Measurements from ENCODE around the gene GALNT2. TPM values are rescaled to one million over a fixed set of nuclear protein-coding genes. Genes with fewer than 3 reads are reported as not detected.

Gene GALNT2
- total and polyA plus RNA-seq, 2 of the 13 experiments (the other 11 are each of a cell fraction or from before 2014, with no cell fraction given): 39.3 to 39.6 TPM

- no peak for TF ChIP-seq CSRNP2 (CRISPR knock-in tag; conservative IDR thresholded peaks at IDR 0.05; ENCODE audit: low read depth)
- peak; percentile 56 for TF ChIP-seq MLX (CRISPR knock-in tag; IDR thresholded peaks at IDR 0.05)
- peak; percentile 50; the same call in 1 of the 2 replicates for TF ChIP-seq SIX1 (CRISPR knock-in tag; IDR thresholded peaks at IDR 0.05; ENCODE audit: borderline replicate concordance)
- TF ChIP-seq SOX13 (IDR thresholded peaks at IDR 0.05): peak; percentile 97
- TF ChIP-seq SOX13 (CRISPR knock-in tag; conservative IDR thresholded peaks at IDR 0.05 in 1 of 2, IDR thresholded peaks at IDR 0.05 in 1 of 2): peak in 1 of 2 experiments; percentile 98; a peak in 2 of 4 replicates
- 0 out of 2 replicates have a peak, but pooled peaks have one; percentile 42 for TF ChIP-seq HMG20B (CRISPR knock-in tag; conservative IDR thresholded peaks at IDR 0.05)
- TF ChIP-seq HOXA5 (CRISPR knock-in tag; IDR thresholded peaks at IDR 0.05): 0 out of 2 replicates have a peak, but pooled peaks have one; percentile 57
- TF ChIP-seq, protein P1, sequence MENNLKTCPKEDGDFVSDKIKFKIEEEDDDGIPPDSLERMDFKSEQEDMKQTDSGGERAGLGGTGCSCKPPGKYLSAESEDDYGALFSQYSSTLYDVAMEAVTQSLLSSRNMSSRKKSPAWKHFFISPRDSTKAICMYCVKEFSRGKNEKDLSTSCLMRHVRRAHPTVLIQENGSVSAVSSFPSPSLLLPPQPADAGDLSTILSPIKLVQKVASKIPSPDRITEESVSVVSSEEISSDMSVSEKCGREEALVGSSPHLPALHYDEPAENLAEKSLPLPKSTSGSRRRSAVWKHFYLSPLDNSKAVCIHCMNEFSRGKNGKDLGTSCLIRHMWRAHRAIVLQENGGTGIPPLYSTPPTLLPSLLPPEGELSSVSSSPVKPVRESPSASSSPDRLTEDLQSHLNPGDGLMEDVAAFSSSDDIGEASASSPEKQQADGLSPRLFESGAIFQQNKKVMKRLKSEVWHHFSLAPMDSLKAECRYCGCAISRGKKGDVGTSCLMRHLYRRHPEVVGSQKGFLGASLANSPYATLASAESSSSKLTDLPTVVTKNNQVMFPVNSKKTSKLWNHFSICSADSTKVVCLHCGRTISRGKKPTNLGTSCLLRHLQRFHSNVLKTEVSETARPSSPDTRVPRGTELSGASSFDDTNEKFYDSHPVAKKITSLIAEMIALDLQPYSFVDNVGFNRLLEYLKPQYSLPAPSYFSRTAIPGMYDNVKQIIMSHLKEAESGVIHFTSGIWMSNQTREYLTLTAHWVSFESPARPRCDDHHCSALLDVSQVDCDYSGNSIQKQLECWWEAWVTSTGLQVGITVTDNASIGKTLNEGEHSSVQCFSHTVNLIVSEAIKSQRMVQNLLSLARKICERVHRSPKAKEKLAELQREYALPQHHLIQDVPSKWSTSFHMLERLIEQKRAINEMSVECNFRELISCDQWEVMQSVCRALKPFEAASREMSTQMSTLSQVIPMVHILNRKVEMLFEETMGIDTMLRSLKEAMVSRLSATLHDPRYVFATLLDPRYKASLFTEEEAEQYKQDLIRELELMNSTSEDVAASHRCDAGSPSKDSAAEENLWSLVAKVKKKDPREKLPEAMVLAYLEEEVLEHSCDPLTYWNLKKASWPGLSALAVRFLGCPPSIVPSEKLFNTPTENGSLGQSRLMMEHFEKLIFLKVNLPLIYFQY (CRISPR knock-in tag; IDR thresholded peaks at IDR 0.05; ENCODE audit: borderline replicate concordance): 0 out of 2 replicates have a peak, but pooled peaks have one; percentile 21
- TF ChIP-seq RXRA (CRISPR knock-in tag; IDR thresholded peaks at IDR 0.05): peak; percentile 44; the same call in 1 of the 2 replicates
- no peak for TF ChIP-seq ZC3H4 (CRISPR knock-in tag; IDR thresholded peaks at IDR 0.05; ENCODE audit: borderline replicate concordance)
- peak; percentile 22; the same call in 1 of the 2 replicates for TF ChIP-seq ZNF12 (CRISPR knock-in tag; IDR thresholded peaks at IDR 0.05)
- peak; percentile 75 for TF ChIP-seq PATZ1 (CRISPR knock-in tag; IDR thresholded peaks at IDR 0.05)
- TF ChIP-seq HMG20A (CRISPR knock-in tag; IDR thresholded peaks at IDR 0.05; ENCODE audit: borderline replicate concordance): peak; percentile 77
- TF ChIP-seq TAF1 (CRISPR knock-in tag; IDR thresholded peaks at IDR 0.05): no peak
- peak; percentile 38 for TF ChIP-seq NR2F6 (IDR thresholded peaks at IDR 0.05)
- peak; percentile 56; the same call in 1 of the 2 replicates for TF ChIP-seq NR2F6 (CRISPR knock-in tag; IDR thresholded peaks at IDR 0.05)
- TF ChIP-seq ZNF580 (CRISPR knock-in tag; IDR thresholded peaks at IDR 0.05; ENCODE audit: borderline replicate concordance, low read depth): no peak
- no peak for TF ChIP-seq ZNF564 (CRISPR knock-in tag; IDR thresholded peaks at IDR 0.05)
- TF ChIP-seq NFYC (CRISPR knock-in tag; IDR thresholded peaks at IDR 0.05): 0 out of 2 replicates have a peak, but pooled peaks have one; percentile 12
Observed at GRCh38 chr1:230153641-230154296, 86.7 kb downstream of the GALNT2 start (continued).

Data from HepG2 (cell line).